ENCODE measurements around the gene RAB6C.
"Not testable (repeated sequence)": the region's sequence is repeated elsewhere in the genome, so short reads cannot be mapped to it uniquely, and the experiment has no call there.

The RAB6C gene

DNA sequence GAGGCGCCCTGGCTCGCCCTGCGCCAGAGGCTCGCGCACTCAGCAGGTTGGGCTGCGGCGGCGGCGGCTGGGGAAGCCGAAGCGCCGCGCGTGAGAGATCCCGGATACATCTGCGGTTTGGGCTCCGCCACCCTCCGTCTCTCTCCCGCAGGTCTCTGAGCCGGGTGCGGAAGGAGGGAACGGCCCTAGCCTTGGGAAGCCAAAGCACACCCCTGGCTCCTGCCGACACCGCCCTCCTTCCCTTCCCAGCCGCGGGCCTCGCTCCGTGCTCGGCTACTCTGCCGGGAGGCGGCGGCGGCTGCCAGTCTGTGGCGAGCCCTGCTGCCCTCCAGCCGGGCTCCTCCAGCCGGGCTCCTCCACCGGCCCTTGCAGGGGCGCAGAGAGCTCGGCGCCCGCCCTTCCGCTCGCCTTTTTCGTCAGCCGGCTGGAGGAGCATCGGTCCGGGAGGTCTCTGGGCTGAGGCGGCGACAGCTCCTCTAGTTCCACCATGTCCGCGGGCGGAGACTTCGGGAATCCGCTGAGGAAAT, at the start of gene RAB6C:
TSS of gene RAB6C (plus strand) at position 38 of the 527 bp plus-strand sequence. CDS start at position 488, 450 bp downstream.
- in situ Hi-C loops (cut with HindIII; ENCODE audit: low sequenced_read_pairs), result not testable (repeated sequence)

DNA sequence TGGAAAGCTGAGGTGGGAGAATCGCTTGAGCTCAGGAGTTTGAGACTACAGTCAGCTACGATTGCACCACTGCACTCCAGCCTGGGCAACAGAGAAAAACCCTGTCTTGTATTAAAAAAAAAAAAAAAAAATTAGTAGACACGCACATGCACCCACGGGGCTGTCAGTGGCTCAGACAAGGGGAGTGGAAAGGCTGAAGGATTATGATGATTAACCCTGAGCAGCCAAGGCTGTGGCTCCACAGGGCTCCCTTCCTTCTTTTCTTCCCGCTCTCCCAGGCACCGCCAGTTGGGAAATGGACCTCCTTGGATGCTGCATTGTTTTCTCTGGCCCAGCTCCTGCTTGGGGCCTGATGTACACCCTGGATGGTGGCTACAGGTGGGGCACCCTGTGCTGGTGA, 49.0 kb upstream of the RAB6C start:
- in situ Hi-C loops (cut with HindIII; ENCODE audit: low sequenced_read_pairs), result no loop called here

DNA sequence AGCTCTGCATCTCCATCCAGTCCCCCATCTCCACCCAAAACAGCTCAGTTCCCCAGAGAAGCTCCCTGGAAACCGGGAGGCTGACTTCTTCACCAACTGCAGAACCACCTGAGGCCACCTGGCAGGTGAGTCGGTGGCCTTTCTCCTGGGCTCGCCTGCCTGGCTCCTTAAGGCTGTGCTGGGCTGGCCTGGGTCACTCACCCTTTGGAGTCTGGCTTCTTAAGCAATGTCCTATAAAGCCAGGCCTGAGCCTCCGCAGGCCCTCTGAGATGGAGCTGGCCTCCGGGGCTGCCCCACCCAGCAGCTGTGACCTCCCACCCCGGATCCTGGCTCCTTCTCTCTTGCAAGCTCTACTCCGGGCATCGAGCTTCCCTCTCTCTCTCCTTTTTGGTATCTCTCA, 46.1 kb upstream of the RAB6C start:
- in situ Hi-C loops (cut with HindIII; ENCODE audit: low sequenced_read_pairs), result not testable (repeated sequence)

DNA sequence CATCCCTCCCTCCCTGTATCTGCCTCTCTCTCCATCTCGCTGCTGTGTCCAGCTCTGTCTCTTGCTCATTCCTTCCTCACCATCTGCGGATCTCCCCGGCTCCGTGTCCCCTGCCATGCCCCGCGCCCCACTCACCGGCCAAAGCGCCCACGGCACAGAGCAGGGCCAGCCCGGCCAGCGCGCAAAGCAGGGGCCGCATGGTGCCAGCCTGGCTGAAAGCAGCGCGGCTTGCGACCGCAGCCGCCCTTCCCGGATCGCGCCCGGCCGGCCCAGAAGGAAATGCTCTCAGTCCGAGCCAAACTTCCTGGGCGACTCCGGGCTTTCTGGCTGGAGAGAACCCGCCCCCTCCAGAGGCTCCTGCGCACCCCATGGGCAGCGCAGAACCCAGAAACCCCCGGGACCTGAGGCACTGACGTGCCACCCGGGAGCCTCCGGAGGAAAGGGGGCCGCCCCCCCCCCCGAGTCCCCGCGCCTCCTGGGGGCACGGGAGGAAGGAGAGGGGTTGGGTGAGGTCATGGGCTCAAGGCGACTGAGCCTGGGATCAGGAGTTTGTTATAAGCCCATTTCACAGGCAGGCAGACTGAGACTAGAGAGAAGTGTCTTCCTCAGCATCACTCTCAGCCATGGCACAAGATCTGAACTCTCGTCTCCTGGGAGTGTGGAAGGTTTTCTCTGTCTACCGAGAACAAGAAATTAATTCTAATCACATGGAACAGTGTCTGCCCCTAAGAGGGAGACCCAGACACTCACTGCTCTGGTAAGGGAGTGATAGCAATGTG, 45.2 kb upstream of the RAB6C start:
- in situ Hi-C loops (cut with HindIII; ENCODE audit: low sequenced_read_pairs), result no loop called here

DNA sequence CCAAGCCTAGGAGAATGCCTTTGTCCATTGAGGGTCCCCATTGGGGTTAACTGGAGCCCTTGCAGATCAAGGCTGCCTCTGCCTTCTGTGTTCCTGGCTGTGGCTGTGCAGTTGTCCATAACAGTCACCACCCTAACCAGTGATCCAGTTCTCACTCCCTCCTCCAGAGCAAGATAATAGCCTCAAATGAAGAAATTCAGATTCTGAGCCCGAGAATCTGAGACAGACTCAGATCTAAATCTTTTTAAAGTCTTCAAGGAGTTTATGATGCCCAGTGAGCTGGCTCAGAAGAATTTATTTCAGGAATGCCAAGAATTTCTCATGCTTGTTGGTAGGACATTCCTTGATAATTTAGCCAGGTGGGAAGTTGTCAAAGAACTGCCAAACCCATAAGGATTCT, 44.3 kb upstream of the RAB6C start:
- in situ Hi-C loops (cut with HindIII; ENCODE audit: low sequenced_read_pairs), result no loop called here

DNA sequence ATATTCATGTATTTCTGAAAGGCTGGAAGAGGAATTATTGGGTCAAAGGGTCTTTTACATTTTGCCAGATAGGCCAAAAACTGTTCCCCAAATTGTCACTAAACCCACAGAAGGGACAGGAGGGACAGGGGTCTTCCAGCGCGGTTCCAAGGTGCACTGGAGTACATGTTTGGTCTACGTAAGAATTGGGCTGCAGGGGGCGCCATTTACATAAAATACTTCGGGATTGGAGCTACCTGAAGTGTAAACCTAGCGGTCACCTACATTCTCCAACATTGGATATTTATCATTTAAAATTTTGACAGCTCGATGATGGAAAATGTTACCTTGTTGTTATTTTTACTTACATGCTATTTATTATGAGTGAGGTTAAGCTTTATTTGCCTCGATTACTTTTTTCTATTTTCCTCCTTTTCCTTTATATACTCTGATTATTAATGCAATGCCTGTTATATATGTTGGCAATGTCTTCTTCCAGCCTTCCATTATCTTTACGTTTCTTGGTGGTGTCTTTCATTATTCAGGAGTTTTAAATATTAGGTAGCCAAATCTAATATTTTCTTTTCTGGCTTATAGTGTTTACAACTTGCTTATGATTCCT, 43.0 kb upstream of the RAB6C start:
- in situ Hi-C loops (cut with HindIII; ENCODE audit: low sequenced_read_pairs), result no loop called here

DNA sequence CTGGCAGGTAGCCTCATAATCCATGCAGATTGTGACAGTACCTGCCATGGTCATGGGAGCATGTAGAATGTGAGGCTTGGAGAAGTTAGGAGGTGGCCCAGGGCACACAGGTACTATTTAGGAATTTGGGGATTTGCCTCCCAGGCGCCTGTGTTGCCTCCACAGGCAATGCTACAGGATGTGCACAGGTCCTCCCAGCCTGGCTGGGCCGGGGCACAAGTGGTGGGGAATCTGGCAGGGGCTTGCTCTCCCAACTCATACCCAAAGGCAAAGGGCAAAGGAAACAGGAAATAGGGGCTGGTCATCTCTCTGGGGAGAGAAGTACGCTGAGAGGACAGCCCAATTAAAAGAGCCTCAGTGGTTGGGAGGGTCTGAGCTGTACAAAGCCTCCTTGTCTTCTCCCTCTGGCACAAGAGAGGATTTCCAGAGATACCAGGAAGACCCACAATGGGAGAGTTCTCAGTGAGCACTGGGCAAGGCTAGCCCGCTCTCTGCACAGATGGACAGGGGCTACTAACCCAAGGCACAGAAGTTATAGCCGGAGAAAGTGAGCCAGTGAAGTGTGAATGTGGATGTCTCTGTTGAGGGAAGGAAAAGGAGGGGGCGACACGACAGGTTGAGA, 40.5 kb upstream of the RAB6C start:
- in situ Hi-C loops (cut with HindIII; ENCODE audit: low sequenced_read_pairs), result not testable (repeated sequence)

DNA sequence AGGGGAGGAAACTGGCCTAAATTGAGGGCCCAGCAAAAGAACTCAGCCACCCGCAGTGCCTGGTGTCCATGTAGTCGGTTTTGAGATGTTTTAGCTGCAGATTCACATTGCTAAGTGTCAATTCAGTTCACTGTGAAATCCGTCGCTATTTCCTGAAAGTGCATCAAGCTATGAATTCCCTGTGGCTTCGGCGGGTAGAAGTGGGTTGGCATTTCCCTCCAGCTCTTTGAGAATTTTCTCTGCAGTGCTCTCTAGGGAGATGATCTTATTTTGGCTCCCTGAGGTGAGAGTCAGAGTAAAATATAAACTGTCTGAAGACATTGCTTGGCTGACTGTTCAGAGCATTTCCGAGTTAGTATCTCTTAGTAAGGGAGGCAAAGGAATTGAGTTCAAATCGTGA, 36.0 kb upstream of the RAB6C start:
- in situ Hi-C loops (cut with HindIII; ENCODE audit: low sequenced_read_pairs), result not testable (repeated sequence)

DNA sequence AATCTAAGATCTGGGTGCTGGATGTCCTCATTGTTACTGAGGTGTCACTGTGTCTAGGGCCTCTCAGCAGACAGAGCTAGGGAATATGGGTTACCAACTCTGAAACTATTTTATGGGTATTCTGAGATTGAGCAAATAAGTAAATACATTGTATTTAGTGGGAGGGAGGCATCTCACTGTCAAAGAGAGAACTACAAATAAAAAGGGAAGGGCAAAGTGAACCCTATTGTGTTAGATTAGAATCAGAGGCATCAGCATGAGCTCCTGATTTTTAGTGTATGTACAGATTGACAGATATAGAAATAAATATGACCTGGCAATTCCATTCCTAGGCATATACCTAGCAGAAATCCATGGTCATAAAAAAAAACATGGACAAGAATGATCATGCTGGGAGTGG, 33.9 kb upstream of the RAB6C start:
- in situ Hi-C loops (cut with HindIII; ENCODE audit: low sequenced_read_pairs), result no loop called here

DNA sequence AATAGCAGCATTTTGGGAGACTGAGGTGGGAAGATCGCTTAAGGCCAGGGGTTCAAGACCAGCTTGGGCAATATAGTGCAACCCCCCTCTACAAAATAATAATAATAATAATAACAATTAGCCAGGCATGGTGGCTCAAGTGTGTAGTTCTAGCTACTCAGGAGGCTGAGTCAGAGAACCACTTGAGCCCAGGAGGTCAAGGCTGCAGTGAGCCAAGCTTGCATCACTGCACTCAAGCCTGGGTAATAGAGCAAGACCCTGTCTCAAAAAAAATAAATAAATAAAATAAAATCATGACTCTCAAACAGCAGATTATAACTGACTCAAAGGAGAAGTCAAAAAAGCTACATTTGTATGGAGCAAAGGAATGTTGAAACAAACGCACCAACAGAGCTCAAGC, 31.8 kb upstream of the RAB6C start:
- in situ Hi-C loops (cut with HindIII; ENCODE audit: low sequenced_read_pairs), result not testable (repeated sequence)

DNA sequence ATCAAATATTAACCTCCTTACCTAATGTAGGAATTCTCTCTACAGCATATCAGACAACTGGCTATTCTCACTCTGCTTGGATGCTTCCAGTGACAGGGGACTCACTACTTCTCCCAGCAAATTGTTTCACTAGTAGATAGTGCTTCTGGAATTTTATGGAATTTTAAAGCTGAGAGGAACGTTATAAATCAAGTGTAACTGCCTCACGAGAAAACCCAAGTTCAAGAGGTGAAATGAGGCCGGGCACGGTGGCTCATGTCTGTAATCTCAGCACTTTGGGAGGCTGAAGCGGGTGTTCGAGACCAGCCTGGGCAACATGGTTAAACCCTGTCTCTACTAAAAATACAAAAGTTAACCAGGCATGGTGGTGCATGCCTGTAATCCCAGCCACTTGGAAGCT, 23.3 kb upstream of the RAB6C start:
- in situ Hi-C loops (cut with HindIII; ENCODE audit: low sequenced_read_pairs), result not testable (repeated sequence)

DNA sequence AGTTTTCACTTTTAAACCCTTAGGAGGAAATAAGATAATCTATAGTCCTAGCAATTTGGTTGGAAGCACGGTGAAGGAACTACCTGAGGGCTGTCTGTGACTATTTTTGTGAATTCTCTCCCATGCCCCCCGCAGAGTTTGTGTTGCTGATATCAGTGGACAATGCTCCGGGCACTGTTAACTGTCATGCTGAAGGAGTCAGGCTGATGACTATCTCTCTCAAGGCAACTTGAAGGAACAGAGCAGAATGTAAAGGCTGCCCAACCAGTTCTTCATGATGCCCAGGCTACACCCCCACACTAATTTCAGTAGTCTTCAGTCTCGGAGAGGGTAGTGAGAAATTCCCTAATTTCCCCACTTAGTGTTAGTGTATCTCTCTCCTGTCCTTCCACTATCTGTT, 21.6 kb upstream of the RAB6C start:
- in situ Hi-C loops (cut with HindIII; ENCODE audit: low sequenced_read_pairs), result no loop called here

DNA sequence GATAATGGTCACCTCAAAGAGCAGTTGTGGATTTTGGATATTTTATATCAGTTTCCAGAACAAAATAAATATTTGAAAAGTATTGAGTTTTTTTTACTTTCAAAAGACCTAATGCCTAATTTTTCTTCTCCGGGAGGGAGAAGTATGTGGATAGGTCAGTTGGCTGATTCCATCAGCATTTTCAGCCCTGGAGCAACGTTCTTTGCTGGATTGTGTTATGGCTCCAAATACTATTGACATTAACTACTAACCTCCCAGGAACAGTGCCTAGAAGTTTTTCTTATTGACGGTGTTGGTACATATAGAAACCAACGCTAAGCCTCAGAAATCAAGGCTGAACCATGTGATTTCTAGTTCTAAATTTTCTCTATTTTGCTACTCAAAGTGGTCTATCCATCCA, 20.7 kb upstream of the RAB6C start:
- in situ Hi-C loops (cut with HindIII; ENCODE audit: low sequenced_read_pairs), result not testable (repeated sequence)

DNA sequence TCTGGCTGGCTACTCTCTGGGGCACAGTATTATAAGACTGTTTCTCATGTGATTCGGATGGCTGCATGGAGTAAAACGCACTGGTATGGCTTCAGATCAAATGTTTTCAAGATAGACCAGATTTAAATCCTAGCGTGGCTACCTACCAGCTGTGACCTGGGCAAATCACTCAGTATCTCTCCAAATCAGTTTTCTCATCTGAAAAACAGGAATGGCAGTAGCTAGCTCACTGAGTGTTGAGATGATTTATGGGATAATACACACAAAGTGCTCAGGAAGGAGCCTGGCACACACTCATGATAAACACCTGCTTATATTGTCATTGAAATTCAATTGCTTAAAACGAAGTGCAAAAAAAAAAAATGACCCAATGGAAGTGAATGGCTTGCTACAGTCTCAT, 10.9 kb upstream of the RAB6C start:
- in situ Hi-C loops (cut with HindIII; ENCODE audit: low sequenced_read_pairs), result not testable (repeated sequence)

DNA sequence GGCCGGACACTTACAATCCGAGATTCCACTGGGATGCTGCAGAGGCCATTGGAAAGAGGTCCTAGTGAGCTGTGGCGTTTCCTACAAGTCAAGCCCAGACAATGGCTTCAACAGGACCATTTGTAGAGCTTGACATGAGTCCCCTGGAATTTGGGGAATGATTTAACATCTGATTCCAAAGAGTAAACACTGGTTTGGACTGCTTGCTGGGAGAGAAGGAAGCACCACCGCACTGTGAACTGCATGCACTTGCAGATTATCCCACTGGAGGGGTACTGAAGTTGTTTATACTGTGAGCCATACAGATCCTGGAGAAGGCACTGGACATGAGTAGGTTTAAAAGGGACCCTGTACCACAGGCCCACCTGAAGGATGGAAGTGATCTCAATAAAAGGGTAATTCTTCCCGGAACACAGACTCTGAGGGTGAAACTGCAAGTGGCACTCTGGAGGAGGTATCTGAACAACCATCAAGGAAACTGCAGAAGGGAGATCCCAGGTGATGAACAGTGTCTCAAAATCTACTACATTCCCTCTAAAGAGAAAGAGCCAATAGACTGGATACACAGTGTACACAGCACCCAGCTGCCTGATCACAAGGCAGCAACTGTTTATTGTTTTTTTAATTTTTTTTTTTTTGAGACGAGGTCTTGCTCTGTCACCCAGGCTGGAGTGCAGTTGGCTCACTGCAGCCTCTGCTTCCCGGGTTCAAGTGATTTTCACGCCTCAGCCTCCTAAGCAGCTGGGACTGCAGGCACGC, 4.3 kb upstream of the RAB6C start:
- in situ Hi-C loops (cut with HindIII; ENCODE audit: low sequenced_read_pairs), result no loop called here

DNA sequence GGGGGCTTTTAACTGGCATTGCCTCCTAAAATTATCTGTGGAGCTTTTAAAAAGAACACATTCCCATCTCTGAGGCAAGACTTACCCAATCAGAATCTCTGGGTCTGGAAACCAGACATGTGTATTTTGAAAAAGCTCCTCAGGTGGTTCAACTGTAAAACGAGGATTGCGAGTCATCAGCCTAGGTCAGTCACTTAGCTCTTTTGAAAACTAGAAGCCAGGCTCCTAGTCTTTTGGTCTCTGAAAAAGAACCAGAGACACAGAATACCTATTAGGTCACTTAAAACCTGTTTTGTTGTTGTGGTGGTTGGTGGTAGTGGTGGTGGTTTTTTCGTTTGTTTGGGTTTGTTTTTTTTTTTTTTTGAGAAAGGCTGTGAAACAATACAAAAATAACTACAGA, 2.5 kb upstream of the RAB6C start:
- in situ Hi-C loops (cut with HindIII; ENCODE audit: low sequenced_read_pairs), result not testable (repeated sequence)

DNA sequence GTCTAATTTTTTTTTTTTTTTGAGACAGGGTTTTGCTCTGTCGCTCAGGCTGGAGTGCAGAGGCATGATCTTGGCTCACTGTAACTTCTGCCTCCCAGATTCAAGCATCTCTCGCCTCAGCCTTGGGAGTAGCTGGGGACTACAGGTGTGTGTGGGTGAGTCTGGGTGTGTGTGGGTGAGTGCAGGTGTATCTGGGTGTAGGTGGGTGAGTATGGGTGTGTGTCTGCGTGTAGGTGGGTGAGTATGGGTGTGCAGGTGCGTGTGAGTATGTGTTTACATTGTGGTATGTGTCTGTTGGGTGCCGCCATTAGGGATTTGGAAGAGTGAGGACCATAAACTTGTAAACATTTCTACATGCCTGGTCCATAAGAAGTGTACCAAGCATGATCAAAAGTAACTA, 1.5 kb upstream of the RAB6C start:
- in situ Hi-C loops (cut with HindIII; ENCODE audit: low sequenced_read_pairs), result no loop called here

DNA sequence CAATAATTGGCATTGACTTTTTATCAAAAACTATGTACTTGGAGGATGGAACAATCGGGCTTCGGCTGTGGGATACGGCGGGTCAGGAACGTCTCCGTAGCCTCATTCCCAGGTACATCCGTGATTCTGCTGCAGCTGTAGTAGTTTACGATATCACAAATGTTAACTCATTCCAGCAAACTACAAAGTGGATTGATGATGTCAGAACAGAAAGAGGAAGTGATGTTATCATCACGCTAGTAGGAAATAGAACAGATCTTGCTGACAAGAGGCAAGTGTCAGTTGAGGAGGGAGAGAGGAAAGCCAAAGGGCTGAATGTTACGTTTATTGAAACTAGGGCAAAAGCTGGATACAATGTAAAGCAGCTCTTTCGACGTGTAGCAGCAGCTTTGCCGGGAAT, 780 bp downstream of the RAB6C start:
- in situ Hi-C loops (cut with HindIII; ENCODE audit: low sequenced_read_pairs), result not testable (repeated sequence)

DNA sequence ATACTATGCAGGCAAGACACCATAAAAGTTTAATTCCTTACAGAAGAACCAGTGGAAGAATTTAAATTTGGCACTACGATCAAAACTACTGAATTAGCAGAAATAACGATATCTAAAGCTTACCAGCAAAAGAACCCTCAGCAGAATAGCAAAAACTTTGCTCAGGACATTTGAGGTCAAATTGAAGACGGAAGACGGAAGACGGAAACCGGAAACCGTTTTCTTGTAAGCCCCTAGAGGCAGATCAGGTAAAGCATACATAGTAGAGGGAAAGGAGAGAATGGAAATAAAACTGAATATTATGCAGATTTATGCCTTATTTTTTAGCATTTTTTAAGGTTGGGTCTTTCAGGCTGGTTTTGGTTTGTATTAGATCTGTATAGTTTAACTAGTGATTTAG, 2.2 kb downstream of the RAB6C start:
- in situ Hi-C loops (cut with HindIII; ENCODE audit: low sequenced_read_pairs), result not testable (repeated sequence)

DNA sequence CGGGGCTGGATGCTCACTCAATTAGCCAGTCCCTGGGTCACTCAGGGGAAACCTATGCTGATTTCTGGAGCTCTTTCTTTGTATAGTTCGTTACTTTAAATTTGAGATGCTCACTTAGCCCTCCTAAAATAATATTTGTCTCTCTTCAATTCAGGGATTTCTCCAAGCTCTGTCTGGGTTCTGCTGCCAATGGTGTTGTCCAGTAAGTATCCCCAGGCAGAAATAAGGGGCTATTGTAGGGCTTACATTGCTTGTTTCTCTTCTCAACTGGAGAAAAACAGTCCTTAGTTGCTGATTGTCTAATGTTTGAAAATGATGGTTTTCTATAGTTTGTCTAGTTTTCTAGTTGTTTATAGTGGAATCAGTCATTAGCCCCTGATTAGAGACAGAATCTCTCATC, 5.0 kb downstream of the RAB6C start:
- in situ Hi-C loops (cut with HindIII; ENCODE audit: low sequenced_read_pairs), result no loop called here

DNA sequence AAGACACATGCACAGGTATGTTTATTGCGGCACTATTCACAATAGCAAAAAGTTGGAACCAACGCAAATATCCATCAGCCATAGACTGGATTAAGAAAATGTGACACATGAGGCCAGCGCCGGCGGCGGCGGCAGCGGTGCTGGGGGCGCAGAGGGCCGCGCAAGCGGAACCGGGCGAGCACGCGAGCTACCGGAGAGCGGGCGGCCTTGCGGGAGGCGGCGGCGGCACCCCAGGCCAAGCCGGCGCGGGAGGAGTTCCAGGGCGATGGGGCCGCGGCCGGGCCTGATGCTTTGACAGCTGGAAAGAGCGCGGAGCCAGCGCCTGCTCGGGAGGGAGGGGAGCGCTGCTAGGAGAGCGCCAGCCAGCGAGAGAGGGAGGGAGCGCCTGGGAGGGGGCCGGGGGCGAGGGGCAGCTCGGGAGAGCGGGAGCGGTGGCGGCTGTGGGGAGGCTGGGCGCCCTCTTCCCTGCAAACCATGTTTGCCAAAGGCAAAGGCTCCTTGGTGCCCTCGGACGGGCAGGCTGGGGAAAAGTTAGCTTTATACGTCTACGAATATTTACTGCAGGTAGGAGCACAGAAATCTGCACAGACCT, 13.0 kb downstream of the RAB6C start:
- in situ Hi-C loops (cut with HindIII; ENCODE audit: low sequenced_read_pairs), result not testable (repeated sequence)
